ENCODE data around the gene ALPK1. TPM values are rescaled to one million over a fixed set of nuclear protein-coding genes. Genes with fewer than 3 reads are reported as not detected.

The ALPK1 gene
- total RNA-seq, 4 donors from 2014 or later = 12.6 to 19.9 (median 14.8) TPM

DNA sequence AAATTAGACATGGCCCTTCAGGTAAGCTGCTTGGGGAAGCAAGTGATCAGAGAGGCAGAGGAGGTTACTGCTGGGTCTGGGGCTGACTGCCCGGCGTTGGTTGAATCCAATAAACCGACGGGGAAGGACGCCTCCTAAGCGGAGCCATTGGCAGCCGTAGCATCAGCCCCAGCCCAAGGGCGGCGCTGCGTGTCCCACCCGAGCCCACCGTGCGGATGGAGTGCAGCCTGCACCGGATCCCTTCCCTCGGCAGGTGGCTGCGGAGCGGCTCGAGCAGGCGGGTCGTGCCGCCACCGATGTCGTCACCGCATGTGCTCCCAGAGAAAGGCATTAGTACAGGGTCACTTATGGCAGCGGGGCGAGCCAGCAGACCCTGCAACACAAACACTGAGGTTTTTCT lies 82.1 kb downstream of the ALPK1 start:
- no peaks in the 10 kb centered on the region for H3K27me3 ChIP-seq
- H3K4me1 ChIP-seq = no peaks in the 10 kb centered on the region
- TF ChIP-seq POLR2AphosphoS5 (IDR thresholded peaks at IDR 0.05) (no peak), EP300 (IDR thresholded peaks at IDR 0.05) (no peak), POLR2A (IDR thresholded peaks at IDR 0.05; ENCODE audit: low read depth) (no peak)
- TF ChIP-seq, protein P1, sequence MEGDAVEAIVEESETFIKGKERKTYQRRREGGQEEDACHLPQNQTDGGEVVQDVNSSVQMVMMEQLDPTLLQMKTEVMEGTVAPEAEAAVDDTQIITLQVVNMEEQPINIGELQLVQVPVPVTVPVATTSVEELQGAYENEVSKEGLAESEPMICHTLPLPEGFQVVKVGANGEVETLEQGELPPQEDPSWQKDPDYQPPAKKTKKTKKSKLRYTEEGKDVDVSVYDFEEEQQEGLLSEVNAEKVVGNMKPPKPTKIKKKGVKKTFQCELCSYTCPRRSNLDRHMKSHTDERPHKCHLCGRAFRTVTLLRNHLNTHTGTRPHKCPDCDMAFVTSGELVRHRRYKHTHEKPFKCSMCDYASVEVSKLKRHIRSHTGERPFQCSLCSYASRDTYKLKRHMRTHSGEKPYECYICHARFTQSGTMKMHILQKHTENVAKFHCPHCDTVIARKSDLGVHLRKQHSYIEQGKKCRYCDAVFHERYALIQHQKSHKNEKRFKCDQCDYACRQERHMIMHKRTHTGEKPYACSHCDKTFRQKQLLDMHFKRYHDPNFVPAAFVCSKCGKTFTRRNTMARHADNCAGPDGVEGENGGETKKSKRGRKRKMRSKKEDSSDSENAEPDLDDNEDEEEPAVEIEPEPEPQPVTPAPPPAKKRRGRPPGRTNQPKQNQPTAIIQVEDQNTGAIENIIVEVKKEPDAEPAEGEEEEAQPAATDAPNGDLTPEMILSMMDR (IDR thresholded peaks at IDR 0.05) = no peak
- no peaks in the 10 kb centered on the region for H3K9me3 ChIP-seq
- intact Hi-C loops (cut with DNase I) = no loop called here
- DNase-seq (ENCODE audit: extremely low spot score) = no peak
- WGBS = 78% methylated on average over 21 of the region's 26 CpGs
- peaks cover 0 to 41% (median 24%) of the 10 kb centered on the region in 4 donors for H3K36me3 ChIP-seq
- H3K4me3 ChIP-seq = peak overlapping the region in 1 of 4 donors; percentile 31
- no peak overlapping the region for H3K27ac ChIP-seq (replicated peaks in 1 of 4)

- intact Hi-C loops (cut with DNase I) = no loop called here
- peaks cover 0 to 60% (median 26%) of the 10 kb centered on the region in 4 donors for H3K36me3 ChIP-seq
These were observed 85.0 kb downstream of the ALPK1 start for GRCh38 chr4:112381996-112382692.

DNA sequence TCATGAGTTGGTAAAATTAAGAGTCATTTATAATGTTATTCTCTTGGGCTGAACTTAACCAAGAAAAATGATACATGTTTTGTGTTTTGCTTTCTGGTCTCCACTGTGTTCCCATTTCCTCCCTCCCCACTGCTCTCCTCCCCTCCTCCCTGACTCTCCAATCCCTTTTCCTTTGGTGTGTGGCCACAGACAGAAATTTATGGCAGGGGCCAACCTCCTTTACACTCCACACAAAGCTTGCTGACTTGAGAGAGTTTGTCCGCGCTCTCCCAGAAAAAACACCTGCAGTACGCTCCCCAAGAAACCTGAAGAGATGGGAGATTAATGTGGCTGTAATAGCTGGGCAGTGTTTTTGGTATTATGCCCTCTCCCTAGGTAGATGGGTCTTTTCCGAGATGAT lies 88.9 kb downstream of the ALPK1 start:
- no peak overlapping the region for H3K27ac ChIP-seq (replicated peaks in 1 of 4)
- peaks cover 0 to 43% (median 12%) of the 10 kb centered on the region in 4 donors for H3K36me3 ChIP-seq
- H3K9me3 ChIP-seq = no peaks in the 10 kb centered on the region
- no peaks in the 10 kb centered on the region for H3K27me3 ChIP-seq
- TF ChIP-seq EP300 (IDR thresholded peaks at IDR 0.05) = no peak
- TF ChIP-seq POLR2AphosphoS5 (IDR thresholded peaks at IDR 0.05) = no peak
- TF ChIP-seq, protein P1 (IDR thresholded peaks at IDR 0.05) = no peak
- no peak for TF ChIP-seq POLR2A (IDR thresholded peaks at IDR 0.05; ENCODE audit: low read depth)
- WGBS = 94% methylated on average over 4 of the region's 4 CpGs
- H3K4me1 ChIP-seq = no peaks in the 10 kb centered on the region
- H3K4me3 ChIP-seq = no peak overlapping the region
- DNase-seq (ENCODE audit: extremely low spot score) = no peak
- intact Hi-C loops (cut with DNase I) = no loop called here

More at GRCh38 chr4:112381996-112382692, 85.0 kb downstream of the ALPK1 start:
- Histone ChIP-seq H3K27ac (replicated peaks in 1 of 4) (no peak overlapping the region), H3K27me3 (no peaks in the 10 kb centered on the region), H3K4me1 (no peaks in the 10 kb centered on the region), H3K4me3 (no peak overlapping the region), H3K9me3 (no peaks in the 10 kb centered on the region)
- DNase-seq (ENCODE audit: extremely low spot score) = no peak
- 82% methylated on average over 6 of the region's 6 CpGs for WGBS
- no peak for TF ChIP-seq EP300 (IDR thresholded peaks at IDR 0.05)
- TF ChIP-seq POLR2AphosphoS5 (IDR thresholded peaks at IDR 0.05) = no peak
- no peak for TF ChIP-seq POLR2A (IDR thresholded peaks at IDR 0.05; ENCODE audit: low read depth)
- TF ChIP-seq, protein P1 (IDR thresholded peaks at IDR 0.05) = no peak

GRCh38 chr4:112402098-112402497 lies 104.9 kb downstream of the ALPK1 start:
- H3K36me3 ChIP-seq = peaks cover 0 to 4% (median 0%) of the 10 kb centered on the region in 4 donors

More at GRCh38 chr4:112402098-112402497, 104.9 kb downstream of the ALPK1 start:
- TF ChIP-seq POLR2AphosphoS5 (IDR thresholded peaks at IDR 0.05) = no peak
- no peak for TF ChIP-seq EP300 (IDR thresholded peaks at IDR 0.05)
- no peak for TF ChIP-seq POLR2A (IDR thresholded peaks at IDR 0.05; ENCODE audit: low read depth)
- TF ChIP-seq, protein P1 (IDR thresholded peaks at IDR 0.05) = no peak
- DNase-seq (ENCODE audit: extremely low spot score) = no peak
- H3K9me3 ChIP-seq = no peaks in the 10 kb centered on the region
- H3K4me3 ChIP-seq = no peak overlapping the region
- no peaks in the 10 kb centered on the region for H3K27me3 ChIP-seq
- H3K4me1 ChIP-seq = peaks cover 0 to 15% (median 4%) of the 10 kb centered on the region in 4 donors
- no peak overlapping the region for H3K27ac ChIP-seq (replicated peaks in 1 of 4)
- 84% methylated on average over 4 of the region's 4 CpGs for WGBS
- intact Hi-C loops (cut with DNase I) = no loop called here

Measured in esophagus muscularis mucosa (tissue), 4 donors.